ENCODE results near the gene AZU1. TPM values are rescaled to one million over a fixed set of nuclear protein-coding genes. Genes with fewer than 3 reads are reported as not detected.
A peak's percentile ranks its signal among the peaks of the same experiment; 100 is the strongest.

The AZU1 gene
- total and polyA plus RNA-seq, 2 experiments from 2014 or later: not detected

- Histone ChIP-seq H3K36me3 (ENCODE audit: low read depth) (no peaks in the 10 kb centered on the region), H3K9me3 (ENCODE audit: low read depth) (no peaks in the 10 kb centered on the region), H2AFZ (no peak overlapping the region), H3K27me3 (replicated peaks; ENCODE audit: insufficient read depth) (no peaks in the 10 kb centered on the region), H3F3A (ENCODE audit: insufficient read depth) (peaks cover 6% of the 10 kb centered on the region; the same call in 1 of the 2 replicates), H3K4me2 (ENCODE audit: unreplicated experiment) (no peak overlapping the region), H3K27ac (no peak overlapping the region), H4K20me1 (ENCODE audit: insufficient read depth) (no peaks in the 10 kb centered on the region), H3K9ac (no peak overlapping the region), H3K9me2 (ENCODE audit: insufficient read depth) (no peaks in the 10 kb centered on the region), H3K4me1 (ENCODE audit: insufficient read depth) (peaks cover 14% of the 10 kb centered on the region), H3K79me2 (ENCODE audit: insufficient read depth) (no peaks in the 10 kb centered on the region), H3K4me3 (no peak overlapping the region)
- no peak for TF ChIP-seq EZH2phosphoT487 (IDR thresholded peaks at IDR 0.05; ENCODE audit: insufficient read depth, low read depth)
- TF ChIP-seq EZH2 (IDR thresholded peaks at IDR 0.05; ENCODE audit: insufficient read depth, poor library complexity, severe bottlenecking): no peak
- DNase-seq: no peak
- in situ Hi-C loops (cut with MboI): no loop called here
- 93 to 95% methylated on average over 28 to 39 of the region's 39 CpGs for WGBS, 2 experiments (ENCODE audit: low coverage in 1 of 2, low lambda C conversion rate in 2 of 2, missing lambda C conversion rate in 2 of 2)
These were observed 40.3 kb downstream of the AZU1 start for GRCh38 chr19:867855-868457.

GRCh38 chr19:868458-869244 is 41.0 kb downstream of the AZU1 start:
- in situ Hi-C loops (cut with MboI): no loop called here
- Histone ChIP-seq H3K36me3 (ENCODE audit: low read depth) (no peaks in the 10 kb centered on the region), H4K20me1 (ENCODE audit: insufficient read depth) (no peaks in the 10 kb centered on the region), H3K27ac (peak overlapping the region; percentile 78), H3K4me3 (no peak overlapping the region), H3K4me1 (ENCODE audit: insufficient read depth) (peaks cover 14% of the 10 kb centered on the region), H3F3A (ENCODE audit: insufficient read depth) (peaks cover 6% of the 10 kb centered on the region; the same call in 1 of the 2 replicates), H3K9me3 (ENCODE audit: low read depth) (no peaks in the 10 kb centered on the region), H3K27me3 (replicated peaks; ENCODE audit: insufficient read depth) (no peaks in the 10 kb centered on the region), H3K4me2 (ENCODE audit: unreplicated experiment) (no peak overlapping the region), H3K79me2 (ENCODE audit: insufficient read depth) (no peaks in the 10 kb centered on the region), H3K9ac (no peak overlapping the region), H3K9me2 (ENCODE audit: insufficient read depth) (no peaks in the 10 kb centered on the region), H2AFZ (no peak overlapping the region)
- TF ChIP-seq EZH2 (IDR thresholded peaks at IDR 0.05; ENCODE audit: insufficient read depth, poor library complexity, severe bottlenecking) (no peak), EZH2phosphoT487 (IDR thresholded peaks at IDR 0.05; ENCODE audit: insufficient read depth, low read depth) (no peak)
- WGBS, 2 experiments (ENCODE audit: low coverage in 1 of 2, low lambda C conversion rate in 2 of 2, missing lambda C conversion rate in 2 of 2): 73 to 78% methylated on average over 31 to 34 of the region's 34 CpGs
- no peak for DNase-seq

- H3K4me1 ChIP-seq (ENCODE audit: insufficient read depth): peaks cover 14% of the 10 kb centered on the region
- no peaks in the 10 kb centered on the region for H3K27me3 ChIP-seq (replicated peaks; ENCODE audit: insufficient read depth)
- no peak overlapping the region for H3K4me3 ChIP-seq
- DNase-seq: peak; percentile 96
- H4K20me1 ChIP-seq (ENCODE audit: insufficient read depth): no peaks in the 10 kb centered on the region
- peak overlapping the region; percentile 23 for H3K9ac ChIP-seq
- H3K36me3 ChIP-seq (ENCODE audit: low read depth): no peaks in the 10 kb centered on the region
- H2AFZ ChIP-seq: no peak overlapping the region
- H3K4me2 ChIP-seq (ENCODE audit: unreplicated experiment): no peak overlapping the region
- in situ Hi-C loops (cut with MboI): no loop called here
- H3K79me2 ChIP-seq (ENCODE audit: insufficient read depth): no peaks in the 10 kb centered on the region
- WGBS, 2 experiments (ENCODE audit: low coverage in 1 of 2, low lambda C conversion rate in 2 of 2, missing lambda C conversion rate in 2 of 2): 10 to 11% methylated on average over 29 of the region's 29 CpGs
- H3K9me2 ChIP-seq (ENCODE audit: insufficient read depth): no peaks in the 10 kb centered on the region
- TF ChIP-seq EZH2phosphoT487 (IDR thresholded peaks at IDR 0.05; ENCODE audit: insufficient read depth, low read depth) (no peak), EZH2 (IDR thresholded peaks at IDR 0.05; ENCODE audit: insufficient read depth, poor library complexity, severe bottlenecking) (no peak)
- no peaks in the 10 kb centered on the region for H3K9me3 ChIP-seq (ENCODE audit: low read depth)
- H3F3A ChIP-seq (ENCODE audit: insufficient read depth): peaks cover 6% of the 10 kb centered on the region; the same call in 1 of the 2 replicates
- H3K27ac ChIP-seq: peak overlapping the region; percentile 78
These were observed 41.9 kb downstream of the AZU1 start for GRCh38 chr19:869245-870177.

- Histone ChIP-seq H3K9me3 (ENCODE audit: low read depth) (no peaks in the 10 kb centered on the region), H3K4me2 (ENCODE audit: unreplicated experiment) (no peak overlapping the region), H3K4me3 (no peak overlapping the region), H3K79me2 (ENCODE audit: insufficient read depth) (no peaks in the 10 kb centered on the region), H4K20me1 (ENCODE audit: insufficient read depth) (no peaks in the 10 kb centered on the region), H2AFZ (no peak overlapping the region), H3K9ac (no peak overlapping the region), H3K4me1 (ENCODE audit: insufficient read depth) (peaks cover 14% of the 10 kb centered on the region), H3K27me3 (replicated peaks; ENCODE audit: insufficient read depth) (no peaks in the 10 kb centered on the region), H3F3A (ENCODE audit: insufficient read depth) (peaks cover 6% of the 10 kb centered on the region; the same call in 1 of the 2 replicates), H3K9me2 (ENCODE audit: insufficient read depth) (no peaks in the 10 kb centered on the region), H3K27ac (peak overlapping the region; percentile 78; the same call in 1 of the 2 replicates), H3K36me3 (ENCODE audit: low read depth) (no peaks in the 10 kb centered on the region)
- 83 to 89% methylated on average over 7 to 8 of the region's 8 CpGs for WGBS, 2 experiments (ENCODE audit: low coverage in 1 of 2, low lambda C conversion rate in 2 of 2, missing lambda C conversion rate in 2 of 2)
- in situ Hi-C loops (cut with MboI): no loop called here
- DNase-seq: no peak
- TF ChIP-seq EZH2 (IDR thresholded peaks at IDR 0.05; ENCODE audit: insufficient read depth, poor library complexity, severe bottlenecking): no peak
- TF ChIP-seq EZH2phosphoT487 (IDR thresholded peaks at IDR 0.05; ENCODE audit: insufficient read depth, low read depth): no peak
These were observed 42.7 kb downstream of the AZU1 start for GRCh38 chr19:870314-870713.
